Prostate gland (tissue), 2 donors: ENCODE measurements around the gene PLA2G2E. TPM values are rescaled to one million over a fixed set of nuclear protein-coding genes. Genes with fewer than 3 reads are reported as not detected.

Source experiments
- DNase-seq: peaks from one replicate; pipeline ENCODE4 v3.0.0-alpha.2; 2019; ENCODE audit warnings: low spot score
- H3K27ac ChIP-seq, 2 donors: fragments of 200-600 bp; sonication (generic); 2 replicates each; pipeline ENCODE4 v1.5.1; 2017 to 2019
- H3K27me3 ChIP-seq: fragments of 200-600 bp; sonication (generic); replicated peaks from 2 replicates; pipeline ENCODE4 v1.5.1; 2019; ENCODE audit not compliant: insufficient read depth
- H3K36me3 ChIP-seq, 2 donors: fragments of 200-600 bp; sonication (generic); 1 replicate in 1 of 2; 2 replicates in 1 of 2; pipeline versions ENCODE4 v1.5.1 to v1.8.1; 2017 to 2019
- H3K4me1 ChIP-seq: fragments of 200-600 bp; sonication (generic); replicated peaks from 2 replicates; pipeline ENCODE4 v1.5.1; 2019
- H3K4me3 ChIP-seq, 2 donors: fragments of 200-600 bp; sonication (generic); 2 replicates each; pipeline ENCODE4 v1.5.1; 2017 to 2019
- H3K9me3 ChIP-seq: fragments of 200-600 bp; sonication (generic); 2 replicates; pipeline ENCODE4 v1.5.1; 2017
- POLR2A ChIP-seq: fragments of 450-650 bp; IDR thresholded peaks from one replicate; pipeline ENCODE4 v1.6.1; 2016; ENCODE audit warnings: antibody characterized with exemption, mild to moderate bottlenecking
- POLR2AphosphoS5 ChIP-seq: sonication (generic); formaldehyde crosslinking; IDR thresholded peaks from one replicate; pipeline ENCODE4 v1.6.1; 2017; ENCODE audit warnings: antibody characterized with exemption
- WGBS: methylation state at CpG from one replicate; pipeline ENCODE4 v1.1.5; 2018; 5-methylcytosine and 5-hydroxymethylcytosine counted together
- intact Hi-C: fragments of 100-400 bp; cut with DNase I; formaldehyde crosslinking; loops from one replicate; pipeline ENCODE4 v1.14.2; 2022
- total RNA-seq, 2 donors: library from RNA; depleted of rRNA; stranded (reverse); fragments of >200 nt; gene quantifications; one replicate each; pipeline ENCODE4 v1.1.0, GENCODE V29; 2016
- TF ChIP-seq, protein P1 (sequence below), 4 experiments: fragments of 200-600 bp in 2 of 4; fragments of 450-650 bp in 2 of 4; sonication (generic) in 2 of 4; IDR thresholded peaks; 1 replicate in 3 of 4; 2 replicates in 1 of 4; pipeline ENCODE4 v1.5.1; 2016 to 2019; ENCODE audit warnings: antibody characterized with exemption in 4 of 4, mild to moderate bottlenecking in 2 of 4, moderate library complexity in 2 of 4

PLA2G2E gene
- total RNA-seq, 2 donors from 2014 or later, result not detected

DNA sequence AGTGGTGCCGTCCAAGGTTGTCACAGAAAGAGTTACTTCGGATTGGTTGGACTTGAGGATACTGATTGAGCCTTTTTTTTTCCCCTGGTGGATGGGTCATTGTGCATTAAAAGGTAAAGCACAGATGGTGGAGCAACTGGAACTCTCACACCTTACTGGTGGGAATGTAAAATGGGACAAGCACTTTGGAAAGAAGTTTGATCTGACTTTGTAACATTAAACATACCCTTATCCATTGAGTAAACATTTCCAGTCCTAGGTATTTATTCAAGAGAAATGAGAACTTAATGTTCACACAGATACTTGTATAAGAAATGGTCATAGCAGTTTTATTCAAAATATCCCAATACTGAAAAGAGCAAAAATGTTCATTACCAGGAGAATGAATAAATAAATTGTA is 41.1 kb upstream of the PLA2G2E start:
- Histone ChIP-seq H3K36me3 (no peaks in the 10 kb centered on the region), H3K4me3 (no peak overlapping the region), H3K27ac (no peak overlapping the region), H3K9me3 (no peaks in the 10 kb centered on the region), H3K4me1 (no peaks in the 10 kb centered on the region), H3K27me3 (no peaks in the 10 kb centered on the region)
- 90% methylated on average over 2 of the region's 2 CpGs for WGBS
- intact Hi-C loops, result no loop called here
- no peak for DNase-seq
- TF ChIP-seq, protein P1, sequence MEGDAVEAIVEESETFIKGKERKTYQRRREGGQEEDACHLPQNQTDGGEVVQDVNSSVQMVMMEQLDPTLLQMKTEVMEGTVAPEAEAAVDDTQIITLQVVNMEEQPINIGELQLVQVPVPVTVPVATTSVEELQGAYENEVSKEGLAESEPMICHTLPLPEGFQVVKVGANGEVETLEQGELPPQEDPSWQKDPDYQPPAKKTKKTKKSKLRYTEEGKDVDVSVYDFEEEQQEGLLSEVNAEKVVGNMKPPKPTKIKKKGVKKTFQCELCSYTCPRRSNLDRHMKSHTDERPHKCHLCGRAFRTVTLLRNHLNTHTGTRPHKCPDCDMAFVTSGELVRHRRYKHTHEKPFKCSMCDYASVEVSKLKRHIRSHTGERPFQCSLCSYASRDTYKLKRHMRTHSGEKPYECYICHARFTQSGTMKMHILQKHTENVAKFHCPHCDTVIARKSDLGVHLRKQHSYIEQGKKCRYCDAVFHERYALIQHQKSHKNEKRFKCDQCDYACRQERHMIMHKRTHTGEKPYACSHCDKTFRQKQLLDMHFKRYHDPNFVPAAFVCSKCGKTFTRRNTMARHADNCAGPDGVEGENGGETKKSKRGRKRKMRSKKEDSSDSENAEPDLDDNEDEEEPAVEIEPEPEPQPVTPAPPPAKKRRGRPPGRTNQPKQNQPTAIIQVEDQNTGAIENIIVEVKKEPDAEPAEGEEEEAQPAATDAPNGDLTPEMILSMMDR (IDR thresholded peaks at IDR 0.05), result no peak
- TF ChIP-seq POLR2A (no peak), POLR2AphosphoS5 (no peak)

DNA sequence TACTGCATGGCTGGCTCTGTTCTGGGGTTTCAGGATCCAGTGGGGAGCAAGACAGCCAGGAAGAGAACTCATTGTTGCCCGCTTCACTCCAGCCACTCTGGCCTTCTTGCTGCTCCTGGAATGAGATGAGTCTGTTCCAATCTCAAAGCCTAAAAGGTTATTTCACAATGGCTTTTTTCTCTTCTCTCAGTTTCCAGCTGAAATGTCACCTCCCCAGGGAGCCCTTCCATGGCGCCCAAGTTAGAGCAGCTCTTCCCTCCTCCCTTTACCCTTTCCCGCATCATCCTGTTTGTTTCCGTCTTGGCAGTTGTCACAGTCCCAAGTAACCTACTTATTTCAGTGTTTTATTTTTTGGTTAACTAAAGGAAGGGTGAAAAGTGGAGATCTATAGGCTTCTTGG is 40.2 kb upstream of the PLA2G2E start:
- DNase-seq, result no peak
- H3K4me1 ChIP-seq, result no peaks in the 10 kb centered on the region
- H3K36me3 ChIP-seq, result no peaks in the 10 kb centered on the region
- intact Hi-C loops, result no loop called here
- H3K27ac ChIP-seq, result no peak overlapping the region
- TF ChIP-seq POLR2A, result no peak
- TF ChIP-seq, protein P1 (IDR thresholded peaks at IDR 0.05), result no peak
- TF ChIP-seq POLR2AphosphoS5, result no peak
- H3K4me3 ChIP-seq, result no peak overlapping the region
- WGBS, result 82% methylated on average over 4 of the region's 4 CpGs
- no peaks in the 10 kb centered on the region for H3K9me3 ChIP-seq
- H3K27me3 ChIP-seq, result no peaks in the 10 kb centered on the region

DNA sequence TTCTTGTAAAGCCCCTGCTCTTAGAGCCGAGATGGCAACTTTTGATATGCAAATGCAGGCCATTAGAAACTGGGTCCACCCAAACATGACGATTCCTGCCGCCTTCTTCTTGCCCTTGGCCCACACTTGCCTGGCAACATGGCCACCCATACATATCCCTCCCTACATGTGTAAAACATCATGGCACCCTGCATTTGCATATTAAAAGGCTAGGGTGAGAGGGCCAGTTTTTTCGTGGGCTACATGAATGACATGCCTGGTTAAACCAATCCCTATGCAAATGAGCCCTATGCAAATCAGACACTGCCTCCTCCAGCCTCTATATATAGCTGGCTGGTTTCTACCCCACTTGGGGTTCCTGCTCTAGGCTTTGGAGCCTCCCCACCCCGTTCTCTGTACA is 37.2 kb upstream of the PLA2G2E start:
- H3K36me3 ChIP-seq, result no peaks in the 10 kb centered on the region
- no peaks in the 10 kb centered on the region for H3K9me3 ChIP-seq
- WGBS, result 39% methylated on average over 5 of the region's 5 CpGs
- TF ChIP-seq, protein P1 (IDR thresholded peaks at IDR 0.05), result no peak
- no peak for TF ChIP-seq POLR2AphosphoS5
- TF ChIP-seq POLR2A, result no peak
- no peak for DNase-seq
- no peak overlapping the region for H3K4me3 ChIP-seq
- intact Hi-C loops, result no loop called here
- H3K27ac ChIP-seq, result no peak overlapping the region
- no peaks in the 10 kb centered on the region for H3K27me3 ChIP-seq
- no peaks in the 10 kb centered on the region for H3K4me1 ChIP-seq

DNA sequence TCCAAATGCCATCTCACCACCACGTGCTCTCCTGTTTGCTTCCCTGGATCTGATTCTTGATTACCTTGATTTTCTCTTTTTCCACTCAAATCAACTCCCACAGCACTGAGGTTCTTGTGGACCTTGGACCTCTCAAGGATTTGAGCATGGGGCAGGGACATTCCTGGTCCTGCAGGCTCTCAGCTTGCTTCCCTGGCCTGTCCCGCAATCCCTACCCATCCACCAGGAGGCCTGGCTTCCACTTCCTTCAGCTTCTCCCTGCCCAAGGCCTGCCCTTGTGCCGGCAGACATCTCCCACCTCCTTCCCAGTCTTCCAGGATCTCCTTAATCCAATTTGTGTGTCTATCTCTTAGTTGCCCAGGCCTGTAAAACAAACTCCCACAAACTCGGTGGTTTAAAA is 34.4 kb upstream of the PLA2G2E start:
- Histone ChIP-seq H3K9me3 (no peaks in the 10 kb centered on the region), H3K27me3 (no peaks in the 10 kb centered on the region), H3K4me3 (no peak overlapping the region), H3K36me3 (no peaks in the 10 kb centered on the region), H3K27ac (no peak overlapping the region), H3K4me1 (no peaks in the 10 kb centered on the region)
- WGBS, result 77% methylated on average over 4 of the region's 4 CpGs
- intact Hi-C loops, result no loop called here
- no peak for DNase-seq
- TF ChIP-seq, protein P1 (IDR thresholded peaks at IDR 0.05), result no peak
- no peak for TF ChIP-seq POLR2AphosphoS5
- no peak for TF ChIP-seq POLR2A

DNA sequence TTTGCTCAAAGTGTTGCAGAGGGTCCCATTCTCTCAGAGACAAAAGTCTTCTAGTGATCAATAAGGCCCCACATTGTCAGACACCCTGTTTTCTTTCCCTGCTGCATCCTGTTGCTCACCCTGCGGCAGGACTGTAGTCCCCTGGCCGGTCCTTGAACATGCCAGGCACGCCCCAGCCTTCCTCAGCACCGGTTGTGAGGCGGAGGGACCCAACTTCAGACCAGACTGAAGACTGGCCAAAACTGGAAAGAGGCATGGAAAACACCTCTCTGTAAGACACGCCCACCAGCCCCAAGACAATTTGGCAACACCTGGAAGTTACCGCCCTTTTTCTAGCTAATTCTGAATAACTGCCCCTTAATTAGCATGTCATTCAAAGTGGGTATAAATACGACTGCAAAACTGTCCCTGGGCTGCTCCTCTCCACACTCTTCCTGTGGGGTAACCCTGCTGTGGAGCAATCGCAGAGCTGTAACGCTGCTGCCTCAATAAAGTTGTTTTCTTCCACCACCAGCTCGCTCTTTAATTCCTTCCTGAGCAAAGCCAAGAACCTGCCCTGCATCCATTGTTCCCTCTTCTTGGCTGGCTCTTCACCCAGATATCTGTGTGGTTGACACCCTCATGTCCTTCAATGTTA is 32.2 kb upstream of the PLA2G2E start:
- Histone ChIP-seq H3K4me1 (no peaks in the 10 kb centered on the region), H3K27me3 (no peaks in the 10 kb centered on the region), H3K27ac (no peak overlapping the region), H3K4me3 (no peak overlapping the region), H3K9me3 (no peaks in the 10 kb centered on the region), H3K36me3 (no peaks in the 10 kb centered on the region)
- WGBS, result 47% methylated on average over 11 of the region's 11 CpGs
- DNase-seq, result no peak
- no peak for TF ChIP-seq POLR2A
- no peak for TF ChIP-seq POLR2AphosphoS5
- TF ChIP-seq, protein P1 (IDR thresholded peaks at IDR 0.05), result no peak
- intact Hi-C loops, result no loop called here
